ENCODE results near the gene DGKI. TPM values are rescaled to one million over a fixed set of nuclear protein-coding genes. Genes with fewer than 3 reads are reported as not detected.

DGKI gene
- total RNA-seq, 2 experiments from 2014 or later, result 0.46 TPM; not detected in 1

DNA sequence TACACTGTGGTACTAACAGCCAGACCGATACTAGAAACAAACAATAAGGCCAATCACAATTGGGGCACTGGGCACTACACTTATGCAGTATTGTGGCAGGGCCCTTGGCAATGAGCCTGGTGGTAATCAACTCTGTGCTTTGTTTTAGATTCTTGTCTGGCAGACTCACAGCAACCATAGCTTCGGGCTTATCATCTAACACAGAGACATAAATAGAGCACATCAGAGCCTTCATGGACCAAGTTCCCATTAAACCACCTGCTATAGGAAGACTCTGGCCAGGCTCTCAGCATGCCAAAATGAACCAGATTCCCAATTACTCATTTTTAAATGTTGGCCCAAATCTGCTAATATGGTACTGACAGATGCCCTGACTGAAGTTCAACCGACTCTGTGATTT is 218.6 kb downstream of the DGKI start:
- H4K20me1 ChIP-seq (ENCODE audit: insufficient read depth, low read length), result no peaks in the 10 kb centered on the region
- CTCF ChIA-PET (ENCODE audit: unreplicated experiment), result no interaction called here
- H3K4me2 ChIP-seq (ENCODE audit: low read length), result no peak overlapping the region
- H3K4me1 ChIP-seq (ENCODE audit: insufficient read depth, low read length, poor library complexity, severe bottlenecking), result no peaks in the 10 kb centered on the region
- H3K27ac ChIP-seq (ENCODE audit: low read depth, low read length, poor library complexity, severe bottlenecking), result no peak overlapping the region
- POLR2A ChIA-PET, result interaction anchor here (0.9 kb wide), 1 partner anchor 10 kb away, joined by 3 read pairs; no protein-coding TSS in a partner anchor
- no TSS peak for BruUV-seq (replicated peaks)
- no peaks in the 10 kb centered on the region for H3K9me3 ChIP-seq (ENCODE audit: low read length)
- DNase-seq (ENCODE audit: low spot score), result no peak
- no peak for TF ChIP-seq EZH2phosphoT487 (IDR thresholded peaks at IDR 0.05; ENCODE audit: borderline replicate concordance, low read depth, low read length)
- TF ChIP-seq, protein P1, sequence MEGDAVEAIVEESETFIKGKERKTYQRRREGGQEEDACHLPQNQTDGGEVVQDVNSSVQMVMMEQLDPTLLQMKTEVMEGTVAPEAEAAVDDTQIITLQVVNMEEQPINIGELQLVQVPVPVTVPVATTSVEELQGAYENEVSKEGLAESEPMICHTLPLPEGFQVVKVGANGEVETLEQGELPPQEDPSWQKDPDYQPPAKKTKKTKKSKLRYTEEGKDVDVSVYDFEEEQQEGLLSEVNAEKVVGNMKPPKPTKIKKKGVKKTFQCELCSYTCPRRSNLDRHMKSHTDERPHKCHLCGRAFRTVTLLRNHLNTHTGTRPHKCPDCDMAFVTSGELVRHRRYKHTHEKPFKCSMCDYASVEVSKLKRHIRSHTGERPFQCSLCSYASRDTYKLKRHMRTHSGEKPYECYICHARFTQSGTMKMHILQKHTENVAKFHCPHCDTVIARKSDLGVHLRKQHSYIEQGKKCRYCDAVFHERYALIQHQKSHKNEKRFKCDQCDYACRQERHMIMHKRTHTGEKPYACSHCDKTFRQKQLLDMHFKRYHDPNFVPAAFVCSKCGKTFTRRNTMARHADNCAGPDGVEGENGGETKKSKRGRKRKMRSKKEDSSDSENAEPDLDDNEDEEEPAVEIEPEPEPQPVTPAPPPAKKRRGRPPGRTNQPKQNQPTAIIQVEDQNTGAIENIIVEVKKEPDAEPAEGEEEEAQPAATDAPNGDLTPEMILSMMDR (conservative IDR thresholded peaks at IDR 0.05; ENCODE audit: low read length), result no peak
- H3K4me3 ChIP-seq (ENCODE audit: low read depth, low read length, poor library complexity, severe bottlenecking), result no peak overlapping the region
- H3K9me2 ChIP-seq (ENCODE audit: insufficient read depth, low read length), result no peaks in the 10 kb centered on the region
- intact Hi-C loops (cut with micrococcal nuclease; ENCODE audit: unreplicated experiment), result no loop called here
- no peak overlapping the region for H2AFZ ChIP-seq (ENCODE audit: low read length)
- no peaks in the 10 kb centered on the region for H3K36me3 ChIP-seq (ENCODE audit: insufficient read depth, low read length)
- no peaks in the 10 kb centered on the region for H3K79me2 ChIP-seq (ENCODE audit: insufficient read depth, low read depth, low read length)

GRCh38 chr7:137626469-137627067 is 220.2 kb downstream of the DGKI start:
- Histone ChIP-seq H3K4me3 (ENCODE audit: low read depth, low read length, poor library complexity, severe bottlenecking) (no peak overlapping the region), H3K4me2 (ENCODE audit: low read length) (no peak overlapping the region), H3K9me3 (ENCODE audit: low read length) (no peaks in the 10 kb centered on the region), H3K27ac (ENCODE audit: low read depth, low read length, poor library complexity, severe bottlenecking) (no peak overlapping the region), H3K4me1 (ENCODE audit: insufficient read depth, low read length, poor library complexity, severe bottlenecking) (no peaks in the 10 kb centered on the region), H3K79me2 (ENCODE audit: insufficient read depth, low read depth, low read length) (no peaks in the 10 kb centered on the region), H4K20me1 (ENCODE audit: insufficient read depth, low read length) (no peaks in the 10 kb centered on the region), H3K9me2 (ENCODE audit: insufficient read depth, low read length) (no peaks in the 10 kb centered on the region), H3K36me3 (ENCODE audit: insufficient read depth, low read length) (no peaks in the 10 kb centered on the region), H2AFZ (ENCODE audit: low read length) (no peak overlapping the region)
- intact Hi-C loops (cut with micrococcal nuclease; ENCODE audit: unreplicated experiment), result no loop called here
- BruUV-seq (replicated peaks), result no TSS peak
- TF ChIP-seq, protein P1 (conservative IDR thresholded peaks at IDR 0.05; ENCODE audit: low read length), result peak; percentile 81
- no peak for TF ChIP-seq EZH2phosphoT487 (IDR thresholded peaks at IDR 0.05; ENCODE audit: borderline replicate concordance, low read depth, low read length)
- peak; percentile 25 for DNase-seq (ENCODE audit: low spot score)
- POLR2A ChIA-PET, result interaction anchor here (0.6 to 1.0 kb wide), 2 partner anchors 34 to 544 kb away, joined by 3 to 4 read pairs; no protein-coding TSS in a partner anchor
- CTCF ChIA-PET (ENCODE audit: unreplicated experiment), result interaction anchor here (0.6 kb wide), 1 partner anchor 505 kb away, joined by 3 read pairs; no protein-coding TSS in a partner anchor

GRCh38 chr7:137625197-137625596 is 221.6 kb downstream of the DGKI start:
- POLR2A ChIA-PET, result no interaction called here
- no peak for TF ChIP-seq EZH2phosphoT487 (IDR thresholded peaks at IDR 0.05; ENCODE audit: borderline replicate concordance, low read depth, low read length)
- TF ChIP-seq, protein P1 (conservative IDR thresholded peaks at IDR 0.05; ENCODE audit: low read length), result no peak
- Histone ChIP-seq H3K4me2 (ENCODE audit: low read length) (no peak overlapping the region), H3K9me2 (ENCODE audit: insufficient read depth, low read length) (no peaks in the 10 kb centered on the region), H3K4me1 (ENCODE audit: insufficient read depth, low read length, poor library complexity, severe bottlenecking) (no peaks in the 10 kb centered on the region), H3K4me3 (ENCODE audit: low read depth, low read length, poor library complexity, severe bottlenecking) (no peak overlapping the region), H3K79me2 (ENCODE audit: insufficient read depth, low read depth, low read length) (no peaks in the 10 kb centered on the region), H3K36me3 (ENCODE audit: insufficient read depth, low read length) (no peaks in the 10 kb centered on the region), H2AFZ (ENCODE audit: low read length) (no peak overlapping the region), H3K27ac (ENCODE audit: low read depth, low read length, poor library complexity, severe bottlenecking) (no peak overlapping the region), H3K9me3 (ENCODE audit: low read length) (no peaks in the 10 kb centered on the region), H4K20me1 (ENCODE audit: insufficient read depth, low read length) (no peaks in the 10 kb centered on the region)
- no peak for DNase-seq (ENCODE audit: low spot score)
- no TSS peak for BruUV-seq (replicated peaks)
- CTCF ChIA-PET (ENCODE audit: unreplicated experiment), result no interaction called here
- intact Hi-C loops (cut with micrococcal nuclease; ENCODE audit: unreplicated experiment), result no loop called here
